CMK (cell line): ENCODE data around the gene NPIPB2.
"Not testable (repeated sequence)": the region's sequence is repeated elsewhere in the genome, so short reads cannot be mapped to it uniquely, and the experiment has no call there.

Source experiments
- DNase-seq: peaks from one replicate; pipeline ENCODE4 v3.0.0-alpha.2; 2010; ENCODE audit warnings: low read depth

NPIPB2 gene

DNA sequence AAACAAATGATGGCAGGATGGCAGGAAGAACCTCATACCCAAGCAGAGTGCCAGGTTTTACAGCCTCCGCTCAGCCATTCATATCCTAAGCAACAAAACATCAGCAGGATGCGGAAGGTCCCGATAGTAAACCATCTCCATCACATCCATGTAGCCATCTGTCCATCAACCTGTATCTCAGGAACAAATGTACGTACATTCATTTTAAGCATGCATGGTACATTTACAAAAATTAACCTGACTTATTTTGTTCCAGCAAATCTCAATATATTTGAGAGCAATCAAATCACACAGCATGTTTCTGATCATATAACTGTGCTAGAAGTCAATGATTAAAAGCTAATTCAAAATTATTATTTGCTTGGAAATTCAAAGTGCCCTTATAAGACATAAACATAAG, at the start of gene NPIPB2:
TSS of gene NPIPB2 (minus strand) at position 101 of the 400 bp plus-strand sequence. CDS start at position 101, 0 bp downstream.
- DNase-seq: not testable (repeated sequence)

- DNase-seq: no peak
Observed at GRCh38 chr16:11990702-11991390, 49.0 kb upstream of the NPIPB2 start.

DNA sequence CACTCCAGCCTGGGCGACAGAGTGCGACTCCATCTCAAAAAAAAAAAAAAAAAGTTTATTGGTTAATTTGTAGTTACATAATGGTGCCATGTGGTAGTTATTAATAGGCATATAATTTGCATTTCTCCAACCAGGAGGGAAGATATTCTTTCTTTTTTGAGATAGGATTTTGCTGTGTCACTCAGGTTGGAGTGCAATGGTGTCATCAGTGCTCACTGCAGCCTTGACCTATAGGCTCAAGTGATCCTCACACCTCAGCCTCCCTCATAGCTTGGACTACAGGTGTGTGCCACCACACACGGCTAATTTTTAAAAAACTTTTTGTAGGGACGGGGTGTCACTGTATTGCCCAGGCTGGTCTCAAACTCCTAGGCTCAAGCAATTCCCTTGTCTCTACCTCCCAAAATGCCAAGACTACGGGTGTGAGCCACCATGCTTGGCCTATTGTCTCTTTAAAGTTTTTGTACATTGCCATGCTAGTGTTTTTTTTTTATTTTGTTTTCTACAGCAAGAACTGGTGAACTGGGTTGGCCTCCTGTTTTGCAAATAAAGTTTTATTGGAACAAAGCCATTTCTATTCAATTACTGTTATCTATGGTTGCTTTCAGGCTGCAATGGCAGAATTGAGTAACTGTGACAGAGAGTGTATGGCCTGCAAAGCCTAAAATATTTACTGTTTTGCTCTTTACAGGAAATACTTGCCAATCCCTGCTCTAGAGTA, 46.6 kb upstream of the NPIPB2 start:
- no peak for DNase-seq

DNA sequence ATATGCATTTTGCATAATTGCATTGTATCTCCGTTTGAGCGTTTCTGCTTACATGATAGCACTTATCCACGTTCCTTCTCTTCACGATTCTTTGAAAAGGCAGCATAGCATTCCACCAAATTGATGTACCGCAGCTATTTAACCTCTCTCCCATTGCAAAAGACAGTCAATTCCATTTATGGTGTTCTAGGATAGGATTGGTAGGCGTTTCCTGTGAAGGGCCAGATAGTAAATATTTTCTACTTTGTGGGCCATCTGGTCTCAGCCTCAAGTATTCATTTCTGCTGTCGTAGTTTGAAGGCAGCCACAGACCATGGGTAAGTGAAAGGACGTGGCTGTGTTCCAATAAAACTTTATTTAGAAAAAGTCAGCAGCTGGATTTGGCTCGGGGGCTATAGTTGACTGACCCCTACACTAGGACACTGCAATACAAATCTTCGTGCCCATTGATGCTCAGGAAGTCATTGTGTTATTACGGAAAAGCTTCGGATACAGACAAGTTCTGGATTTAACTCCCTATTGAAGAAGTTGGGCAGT, 44.7 kb upstream of the NPIPB2 start:
- no peak for DNase-seq

DNA sequence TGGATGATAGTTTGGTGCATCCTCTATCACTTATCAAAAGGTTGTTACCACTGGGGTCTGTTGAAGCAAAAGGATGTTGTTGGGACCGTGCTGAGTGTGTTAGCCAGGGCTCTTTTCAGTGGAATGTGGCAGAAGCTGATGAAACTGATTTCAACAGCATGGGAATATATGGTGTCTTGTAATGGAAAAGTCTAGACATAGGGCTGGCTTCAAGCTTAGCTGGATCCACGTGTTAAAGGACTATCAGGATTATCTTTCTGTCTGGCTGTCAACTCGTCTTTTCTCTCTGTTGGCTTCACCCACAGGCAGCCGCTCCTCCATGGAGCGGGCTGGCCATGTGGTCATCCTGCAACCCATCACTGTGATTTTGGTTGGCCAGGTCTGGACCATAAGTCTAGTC, 43.4 kb upstream of the NPIPB2 start:
- DNase-seq: no peak

- DNase-seq: no peak
Observed at GRCh38 chr16:11980136-11980844, 38.4 kb upstream of the NPIPB2 start.

DNA sequence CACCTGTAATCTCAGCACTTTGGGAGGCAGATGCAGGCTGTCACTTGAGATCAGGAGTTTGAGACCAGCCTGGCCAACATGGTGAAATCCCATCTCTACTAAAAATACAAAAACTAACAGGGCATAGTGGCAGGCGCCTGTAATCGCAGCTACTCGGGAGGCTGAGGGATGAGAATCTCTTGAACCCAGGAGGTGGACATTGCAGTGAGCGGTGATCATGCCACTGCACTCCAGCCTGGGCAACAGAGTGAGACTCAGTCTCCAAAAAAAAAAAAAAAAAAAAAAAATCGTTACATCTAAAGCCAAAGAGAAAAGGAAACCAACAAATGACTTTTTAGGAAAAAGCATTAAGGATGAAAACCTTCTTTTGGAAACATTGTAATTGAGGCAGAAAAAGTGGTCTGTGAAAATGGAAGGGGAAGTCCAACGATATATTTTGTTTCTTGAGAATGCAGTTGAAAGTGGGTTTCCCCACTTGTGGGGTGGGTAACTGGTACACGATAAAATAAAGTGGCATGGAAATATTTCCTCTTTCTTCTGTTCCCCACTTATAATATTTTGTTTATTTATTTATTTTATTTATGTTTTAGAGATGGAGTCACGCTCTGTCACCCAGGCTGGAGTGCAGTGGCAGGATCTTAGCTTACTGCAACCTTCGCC, 37.3 kb upstream of the NPIPB2 start:
- no peak for DNase-seq

DNA sequence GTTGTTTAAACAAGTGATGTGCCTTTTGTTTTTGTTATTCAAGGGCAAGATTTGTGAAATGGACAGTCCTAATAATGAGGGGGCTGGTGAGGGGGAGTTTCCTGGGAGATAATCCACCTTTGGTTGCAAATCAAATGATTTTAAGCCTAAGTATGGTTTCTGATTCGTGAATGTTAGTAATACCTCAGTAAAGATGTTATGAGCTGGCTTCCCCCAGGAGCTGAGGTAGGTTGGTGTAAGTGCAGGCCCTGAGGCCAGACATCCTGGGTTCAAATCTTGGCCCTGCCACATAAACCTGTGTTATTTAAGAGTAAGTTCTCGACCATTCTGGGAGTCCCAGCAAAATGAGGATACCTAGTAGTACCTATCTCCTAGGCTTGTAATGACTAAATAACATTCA, 36.2 kb upstream of the NPIPB2 start:
- DNase-seq: no peak

GRCh38 chr16:11977376-11978041, 35.7 kb upstream of the NPIPB2 start:
- no peak for DNase-seq

GRCh38 chr16:11976850-11977375, 35.1 kb upstream of the NPIPB2 start:
- no peak for DNase-seq

GRCh38 chr16:11973070-11973469, 31.2 kb upstream of the NPIPB2 start:
- DNase-seq: no peak

DNA sequence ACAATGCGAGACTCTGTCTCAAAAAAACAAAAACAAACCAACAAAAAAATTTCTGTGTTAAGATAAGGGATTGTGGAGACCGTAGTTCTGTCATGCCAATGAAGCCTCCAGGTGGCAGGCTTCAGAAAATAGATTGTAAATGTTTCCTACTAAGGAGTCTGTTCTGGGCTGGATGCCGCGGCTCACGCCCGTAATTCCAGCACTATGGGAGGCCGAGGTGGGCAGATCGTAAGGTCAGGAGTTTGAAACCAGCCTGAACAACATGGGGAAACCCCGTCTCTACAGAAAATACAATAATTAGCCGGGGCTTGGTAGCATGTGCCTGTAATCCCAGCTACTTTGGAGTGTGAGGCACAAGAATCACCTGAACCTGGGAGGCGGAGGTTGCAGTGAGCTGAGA, 30.3 kb upstream of the NPIPB2 start:
- DNase-seq: no peak

DNA sequence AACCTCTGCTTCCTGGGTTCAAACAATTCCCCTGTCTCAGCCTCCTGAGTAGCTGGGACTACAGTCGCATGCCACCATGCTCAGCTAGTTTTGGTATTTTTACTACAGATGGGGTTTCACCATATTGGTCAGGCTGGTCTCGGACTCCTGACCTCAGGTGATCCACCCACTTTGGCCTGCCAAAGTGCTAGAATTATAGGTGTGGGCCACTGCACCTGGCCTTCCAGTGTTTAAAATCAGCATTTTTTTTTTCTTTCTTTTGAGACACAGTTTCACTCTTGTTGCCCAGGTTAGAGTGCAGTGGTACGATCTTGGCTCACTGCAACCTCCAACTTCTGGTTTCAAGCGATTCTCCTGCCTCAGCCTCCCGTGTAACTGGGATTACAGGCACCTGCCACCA, 28.4 kb upstream of the NPIPB2 start:
- DNase-seq: not testable (repeated sequence)

DNA sequence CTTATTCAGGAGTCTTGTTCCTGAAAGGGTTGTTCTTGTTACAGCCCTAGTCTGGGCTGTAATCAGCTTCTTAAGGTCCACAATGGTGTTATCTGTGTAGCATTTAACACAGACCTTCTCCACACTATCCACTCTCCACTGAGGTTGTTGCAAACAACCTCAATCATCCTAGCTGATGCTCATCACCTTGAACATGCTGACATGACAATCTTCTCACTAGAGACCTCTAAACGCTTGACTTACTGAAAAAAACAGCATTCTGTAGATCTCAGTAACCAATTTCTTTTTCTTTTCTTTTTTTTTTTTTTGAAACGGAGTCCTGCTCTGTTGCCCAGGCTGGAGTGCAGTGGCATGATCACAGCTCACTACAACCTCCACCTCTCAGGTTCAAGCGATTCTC, 26.7 kb upstream of the NPIPB2 start:
- DNase-seq: no peak

GRCh38 chr16:11967195-11967911, 25.5 kb upstream of the NPIPB2 start:
- no peak for DNase-seq

DNA sequence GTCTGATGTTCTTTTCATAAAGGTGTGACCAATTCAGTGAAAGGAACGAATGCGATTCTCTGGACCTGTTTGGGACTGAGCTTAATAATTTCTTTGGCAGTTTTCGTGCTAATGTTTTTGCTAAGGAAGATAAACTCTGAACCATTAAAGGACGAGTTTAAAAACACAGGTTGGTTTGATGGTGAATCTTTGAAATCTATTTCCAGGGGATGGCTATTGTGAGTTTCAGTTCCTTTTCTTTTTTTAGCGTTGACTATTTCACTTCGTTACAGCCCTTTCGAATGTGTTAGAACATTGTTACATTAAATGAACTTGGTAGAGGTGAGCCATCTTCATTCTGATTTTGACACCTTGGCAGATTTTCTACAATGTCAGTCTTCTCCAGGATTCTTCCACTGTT, 24.3 kb upstream of the NPIPB2 start:
- DNase-seq: no peak

DNA sequence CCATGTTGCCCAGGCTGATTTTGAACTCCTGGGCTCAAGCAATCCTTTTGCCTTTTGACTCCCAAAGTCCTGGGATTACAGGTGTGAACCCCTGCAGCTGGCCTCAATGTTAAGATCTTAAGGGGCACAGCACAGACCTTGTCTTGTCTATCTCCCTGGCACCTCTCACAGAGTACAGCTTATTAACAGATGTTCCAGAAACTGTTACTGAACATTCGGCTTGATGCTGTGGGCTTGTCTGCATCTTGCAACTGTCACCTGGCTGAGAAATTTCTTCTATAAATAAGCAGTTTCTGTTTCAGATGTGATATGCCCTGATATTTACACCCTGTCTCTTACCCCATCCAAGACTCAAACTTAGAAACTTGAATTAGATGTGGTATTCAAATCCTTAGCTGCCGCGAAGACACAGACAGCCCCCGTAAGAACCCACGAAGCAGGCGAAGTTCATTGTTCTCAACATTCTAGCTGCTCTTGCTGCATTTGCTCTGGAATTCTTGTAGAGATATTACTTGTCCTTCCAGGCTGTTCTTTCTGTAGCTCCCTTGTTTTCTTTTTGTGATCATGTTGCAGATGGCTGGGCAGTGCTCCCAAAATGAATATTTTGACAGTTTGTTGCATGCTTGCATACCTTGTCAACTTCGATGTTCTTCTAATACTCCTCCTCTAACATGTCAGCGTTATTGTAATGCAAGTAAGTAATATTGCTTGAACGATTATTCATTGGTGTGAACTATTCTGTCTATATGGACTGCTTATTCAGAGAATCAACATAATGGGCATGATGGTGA, 23.1 kb upstream of the NPIPB2 start, which contains the start of gene TNFRSF17:
TSS of gene TNFRSF17 (plus strand) at position 450 of the 791 bp plus-strand sequence. CDS start at position 565, 115 bp downstream.
- no peak for DNase-seq

GRCh38 chr16:11963706-11964105, 21.9 kb upstream of the NPIPB2 start:
- DNase-seq: no peak

DNA sequence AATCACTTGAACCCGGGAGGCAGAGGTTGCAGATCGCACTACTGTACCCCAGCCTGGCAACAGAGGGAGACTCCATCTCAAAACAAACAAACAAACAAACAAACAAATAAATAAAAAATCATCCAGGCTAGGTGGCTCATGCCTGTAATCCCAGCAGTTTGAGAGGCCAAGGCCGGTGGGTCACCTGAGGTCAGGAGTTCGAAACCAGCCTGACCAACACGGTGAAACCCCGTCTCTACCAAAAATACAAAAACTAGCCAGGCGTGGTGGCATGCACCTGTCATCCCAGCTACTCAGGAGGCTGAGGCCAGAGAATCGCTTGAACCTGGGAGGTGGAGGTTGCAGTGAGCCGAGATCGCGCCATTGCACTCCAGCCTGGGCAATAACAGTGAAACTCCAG, 21.1 kb upstream of the NPIPB2 start:
- not testable (repeated sequence) for DNase-seq

DNA sequence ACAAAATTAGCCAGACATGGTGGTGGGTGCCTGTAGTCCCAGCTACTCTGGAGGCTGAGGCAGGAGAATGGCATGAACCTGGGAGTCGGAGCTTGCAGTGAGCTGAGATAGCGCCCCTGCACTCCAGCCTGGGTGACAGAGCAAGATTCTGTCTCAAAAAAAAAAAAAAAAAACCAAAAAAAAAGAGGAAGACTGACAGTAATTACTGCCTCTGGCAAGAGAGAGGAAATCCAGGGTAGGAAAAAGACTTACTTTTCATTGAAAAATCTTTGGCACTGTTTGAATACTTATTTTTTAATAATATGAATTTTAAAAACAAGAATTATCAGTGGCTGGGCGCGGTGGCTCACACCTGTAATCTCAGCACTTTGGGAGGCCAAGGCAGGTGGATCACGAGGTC, 20.6 kb upstream of the NPIPB2 start:
- not testable (repeated sequence) for DNase-seq
